HG03280 (cell line): ENCODE measurements around the gene C2CD4A.
"Not testable (repeated sequence)": the region's sequence is repeated elsewhere in the genome, so short reads cannot be mapped to it uniquely, and the experiment has no call there.

Experiments used
- ATAC-seq: cut with Tn5 transposase; IDR thresholded peaks from one replicate; pipeline ENCODE4 v1.9.1; 2021; ENCODE audit warnings: mild to moderate bottlenecking, moderate library complexity; ENCODE audit not compliant: unreplicated experiment

The C2CD4A gene

GRCh38 chr15:62066663-62067447, at the start of gene C2CD4A:
TSS of gene C2CD4A (plus strand) at chr15:62066977. CDS start at chr15:62067614, 637 bp downstream.
- peak; percentile 48 for ATAC-seq

GRCh38 chr15:62020576-62021160, 46.1 kb upstream of the C2CD4A start:
- ATAC-seq: no peak

GRCh38 chr15:62021991-62022600, 44.7 kb upstream of the C2CD4A start:
- no peak for ATAC-seq

GRCh38 chr15:62026487-62027262, 40.1 kb upstream of the C2CD4A start:
- ATAC-seq: peak; percentile 63

- ATAC-seq: no peak
Measured at GRCh38 chr15:62027263-62027565, 39.6 kb upstream of the C2CD4A start.

GRCh38 chr15:62027916-62028315, 38.9 kb upstream of the C2CD4A start:
- ATAC-seq: no peak

GRCh38 chr15:62035256-62035924, 31.4 kb upstream of the C2CD4A start:
- no peak for ATAC-seq

- ATAC-seq: peak; percentile 59
Measured at GRCh38 chr15:62046078-62046743, 20.6 kb upstream of the C2CD4A start.

- ATAC-seq: no peak
Measured at GRCh38 chr15:62047282-62047827, 19.4 kb upstream of the C2CD4A start.

- not testable (repeated sequence) for ATAC-seq
Measured at GRCh38 chr15:62048254-62048653, 18.5 kb upstream of the C2CD4A start.

- ATAC-seq: no peak
Measured at GRCh38 chr15:62050115-62050514, 16.7 kb upstream of the C2CD4A start.

- ATAC-seq: no peak
Measured at GRCh38 chr15:62051166-62051565, 15.6 kb upstream of the C2CD4A start.

GRCh38 chr15:62052713-62053112, 14.1 kb upstream of the C2CD4A start:
- no peak for ATAC-seq

GRCh38 chr15:62053439-62054085, 13.2 kb upstream of the C2CD4A start:
- no peak for ATAC-seq

GRCh38 chr15:62054979-62055378, 11.8 kb upstream of the C2CD4A start:
- no peak for ATAC-seq

- no peak for ATAC-seq
Measured at GRCh38 chr15:62057341-62057980, 9.3 kb upstream of the C2CD4A start.

GRCh38 chr15:62058327-62059028, 8.3 kb upstream of the C2CD4A start:
- no peak for ATAC-seq

- no peak for ATAC-seq
Measured at GRCh38 chr15:62059108-62059815, 7.5 kb upstream of the C2CD4A start.
